ENCODE measurements around the gene PMP22. TPM values are rescaled to one million over a fixed set of nuclear protein-coding genes. Genes with fewer than 3 reads are reported as not detected.

The PMP22 gene
- total RNA-seq, 1 donor from 2014 or later: 4.3 TPM

DNA sequence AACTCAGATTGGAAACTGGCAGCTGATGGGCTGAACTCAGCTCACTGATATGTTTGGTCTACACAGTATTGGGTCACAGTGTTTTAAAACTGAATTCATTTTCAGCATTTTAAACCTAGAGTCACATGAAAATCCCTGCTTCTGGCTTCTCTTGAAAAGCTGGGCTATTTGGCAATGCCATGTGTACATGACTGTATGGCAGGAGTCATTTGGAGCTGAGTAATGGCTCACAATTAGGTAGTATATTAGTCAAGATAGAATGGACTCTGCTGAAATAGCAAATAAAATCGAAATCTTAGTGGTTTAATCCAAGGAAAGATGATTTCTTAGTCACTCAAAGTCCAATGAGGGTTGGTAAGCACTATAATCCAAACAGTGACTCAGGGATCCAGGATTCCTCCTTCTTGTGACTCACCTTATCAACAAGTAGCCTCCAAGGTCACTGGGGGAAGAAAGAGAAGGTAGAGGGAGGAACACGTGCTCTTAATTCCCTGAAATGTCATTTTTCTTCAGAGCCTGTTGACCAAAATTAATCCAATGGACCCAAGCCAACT, 13.9 kb upstream of the PMP22 start:
- no peaks in the 10 kb centered on the region for H4K20me1 ChIP-seq (ENCODE audit: low read depth)
- no peak overlapping the region for H3K9ac ChIP-seq
- Mint-ChIP-seq H3K4me3 (no peak overlapping the region), H3K27me3 (ENCODE audit: insufficient read depth, low read depth) (peaks cover 5% of the 10 kb centered on the region), H3K36me3 (no peaks in the 10 kb centered on the region), H3K9me3 (peaks cover 6% of the 10 kb centered on the region), H3K4me1 (peaks cover 6% of the 10 kb centered on the region), H3K27ac (no peak overlapping the region)
- H3K27me3 ChIP-seq: no peaks in the 10 kb centered on the region
- H3K4me3 ChIP-seq: no peak overlapping the region
- H3K4me1 ChIP-seq: peaks cover 7% of the 10 kb centered on the region
- no peaks in the 10 kb centered on the region for H3F3A ChIP-seq (ENCODE audit: low read depth)
- no peaks in the 10 kb centered on the region for H3K36me3 ChIP-seq
- no peaks in the 10 kb centered on the region for H3K9me3 ChIP-seq (ENCODE audit: low read depth)
- DNase-seq (ENCODE audit: low spot score): no peak
- peak overlapping the region; percentile 81 for H2AFZ ChIP-seq (replicated peaks)
- H3K79me2 ChIP-seq (ENCODE audit: low read depth): no peaks in the 10 kb centered on the region
- no peak overlapping the region for H3K4me2 ChIP-seq
- no peak overlapping the region for H3K27ac ChIP-seq
- TF ChIP-seq, protein P1, sequence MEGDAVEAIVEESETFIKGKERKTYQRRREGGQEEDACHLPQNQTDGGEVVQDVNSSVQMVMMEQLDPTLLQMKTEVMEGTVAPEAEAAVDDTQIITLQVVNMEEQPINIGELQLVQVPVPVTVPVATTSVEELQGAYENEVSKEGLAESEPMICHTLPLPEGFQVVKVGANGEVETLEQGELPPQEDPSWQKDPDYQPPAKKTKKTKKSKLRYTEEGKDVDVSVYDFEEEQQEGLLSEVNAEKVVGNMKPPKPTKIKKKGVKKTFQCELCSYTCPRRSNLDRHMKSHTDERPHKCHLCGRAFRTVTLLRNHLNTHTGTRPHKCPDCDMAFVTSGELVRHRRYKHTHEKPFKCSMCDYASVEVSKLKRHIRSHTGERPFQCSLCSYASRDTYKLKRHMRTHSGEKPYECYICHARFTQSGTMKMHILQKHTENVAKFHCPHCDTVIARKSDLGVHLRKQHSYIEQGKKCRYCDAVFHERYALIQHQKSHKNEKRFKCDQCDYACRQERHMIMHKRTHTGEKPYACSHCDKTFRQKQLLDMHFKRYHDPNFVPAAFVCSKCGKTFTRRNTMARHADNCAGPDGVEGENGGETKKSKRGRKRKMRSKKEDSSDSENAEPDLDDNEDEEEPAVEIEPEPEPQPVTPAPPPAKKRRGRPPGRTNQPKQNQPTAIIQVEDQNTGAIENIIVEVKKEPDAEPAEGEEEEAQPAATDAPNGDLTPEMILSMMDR (IDR thresholded peaks at IDR 0.05): no peak
- TF ChIP-seq EZH2 (IDR thresholded peaks at IDR 0.05) (no peak), EZH2phosphoT487 (IDR thresholded peaks at IDR 0.05) (no peak)

- DNase-seq (ENCODE audit: low spot score): no peak
- Histone ChIP-seq H3K4me3 (no peak overlapping the region), H3K27me3 (no peaks in the 10 kb centered on the region), H3F3A (ENCODE audit: low read depth) (no peaks in the 10 kb centered on the region), H3K36me3 (no peaks in the 10 kb centered on the region), H3K79me2 (ENCODE audit: low read depth) (no peaks in the 10 kb centered on the region), H3K4me2 (no peak overlapping the region), H3K9ac (no peak overlapping the region), H3K27ac (no peak overlapping the region), H4K20me1 (ENCODE audit: low read depth) (no peaks in the 10 kb centered on the region), H2AFZ (replicated peaks) (peak overlapping the region; percentile 81), H3K4me1 (peaks cover 7% of the 10 kb centered on the region), H3K9me3 (ENCODE audit: low read depth) (no peaks in the 10 kb centered on the region)
- peaks cover 5% of the 10 kb centered on the region for H3K27me3 Mint-ChIP-seq (ENCODE audit: insufficient read depth, low read depth)
- peaks cover 5% of the 10 kb centered on the region for H3K9me3 Mint-ChIP-seq
- no peaks in the 10 kb centered on the region for H3K36me3 Mint-ChIP-seq
- H3K4me1 Mint-ChIP-seq: peaks cover 6% of the 10 kb centered on the region
- TF ChIP-seq, protein P1 (IDR thresholded peaks at IDR 0.05): no peak
- no peak for TF ChIP-seq EZH2phosphoT487 (IDR thresholded peaks at IDR 0.05)
- H3K27ac Mint-ChIP-seq: no peak overlapping the region
- H3K4me3 Mint-ChIP-seq: peak overlapping the region; percentile 55
These were observed 13.3 kb upstream of the PMP22 start for GRCh38 chr17:15278380-15278779.

DNA sequence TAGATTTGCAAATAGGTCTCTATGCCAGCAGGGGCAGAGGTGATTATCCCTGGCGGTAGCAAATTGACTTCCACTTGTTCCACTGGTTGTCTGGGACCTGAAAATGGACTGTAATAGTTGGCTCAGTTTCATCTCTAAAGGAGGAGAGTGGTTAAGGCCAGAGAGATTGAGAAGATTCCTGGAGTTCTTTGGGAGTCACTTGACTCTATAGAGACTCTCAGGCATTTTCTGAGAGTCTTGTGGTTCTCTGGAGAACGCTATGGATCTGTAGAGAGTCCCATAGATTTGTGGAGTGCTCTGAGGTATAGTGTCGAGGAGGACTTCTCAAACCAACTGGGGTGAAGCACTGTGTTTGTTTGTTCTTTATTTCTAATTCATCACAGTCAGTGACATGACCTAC, 8.9 kb upstream of the PMP22 start:
- peaks cover 6% of the 10 kb centered on the region for H3K4me1 Mint-ChIP-seq
- no peaks in the 10 kb centered on the region for H3K36me3 ChIP-seq
- H3K27ac Mint-ChIP-seq: no peak overlapping the region
- H3K9ac ChIP-seq: no peak overlapping the region
- no peaks in the 10 kb centered on the region for H3K79me2 ChIP-seq (ENCODE audit: low read depth)
- TF ChIP-seq, protein P1 (IDR thresholded peaks at IDR 0.05): no peak
- TF ChIP-seq EZH2 (IDR thresholded peaks at IDR 0.05) (no peak), EZH2phosphoT487 (IDR thresholded peaks at IDR 0.05) (no peak)
- H3K27me3 ChIP-seq: peaks cover 6% of the 10 kb centered on the region
- no peaks in the 10 kb centered on the region for H3K36me3 Mint-ChIP-seq
- DNase-seq (ENCODE audit: low spot score): no peak
- H3K9me3 ChIP-seq (ENCODE audit: low read depth): no peaks in the 10 kb centered on the region
- H3K4me2 ChIP-seq: no peak overlapping the region
- no peak overlapping the region for H3K4me3 ChIP-seq
- H3K27me3 Mint-ChIP-seq (ENCODE audit: insufficient read depth, low read depth): peaks cover 11% of the 10 kb centered on the region
- H3F3A ChIP-seq (ENCODE audit: low read depth): no peaks in the 10 kb centered on the region
- H3K4me1 ChIP-seq: peaks cover 7% of the 10 kb centered on the region
- no peak overlapping the region for H2AFZ ChIP-seq (replicated peaks)
- H4K20me1 ChIP-seq (ENCODE audit: low read depth): no peaks in the 10 kb centered on the region
- H3K4me3 Mint-ChIP-seq: no peak overlapping the region
- no peak overlapping the region for H3K27ac ChIP-seq
- peaks cover 2% of the 10 kb centered on the region for H3K9me3 Mint-ChIP-seq

All from neural progenitor cell (in vitro differentiated cells).